Endothelial cell of umbilical vein (primary cell): Measurements from ENCODE around the gene TFDP1. TPM values are rescaled to one million over a fixed set of nuclear protein-coding genes. Genes with fewer than 3 reads are reported as not detected.

Source experiments
- BruUV-seq: library from RNA; stranded (reverse); fragments of 400-500 nt; replicated peaks from 2 replicates; lab custom pipeline; 2021; lab: Mats Ljungman, UMichigan
- CTCF ChIA-PET: fragments of 300-600, 350-600 bp; sonication (Branson Sonifier 250); formaldehyde crosslinking; loops from one replicate; lab custom pipeline; 2021; ENCODE audit warnings: antibody characterized with exemption, inconsistent platforms; lab: Charles Lee
- POLR2A ChIA-PET: fragments of 300-600, 350-600 bp; sonication (Branson Sonifier 250); formaldehyde crosslinking; loops from one replicate; lab custom pipeline; 2021; ENCODE audit warnings: antibody characterized with exemption, inconsistent platforms; lab: Charles Lee
- DNase-seq: peaks from one replicate; pipeline ENCODE4 v3.0.0-alpha.2; 2011; ENCODE audit warnings: low read depth, low spot score
- FAIRE-seq: peaks from 2 replicates; lab custom pipeline; 2011; peaks lifted over from hg19 to GRCh38; lab: Jason Lieb, UNC
- H2AFZ ChIP-seq: 2 replicates; pipeline ENCODE4 v1.6.0; 2012; ENCODE audit warnings: low read depth, low read length, control low read depth, inconsistent platforms
- H3K27ac ChIP-seq: 2 replicates; pipeline ENCODE4 v1.5.1; 2011; ENCODE audit warnings: low read depth, mild to moderate bottlenecking, control low read depth, low read length, moderate library complexity; ENCODE audit not compliant: insufficient read depth
- H3K27me3 ChIP-seq, 2 experiments: 2 replicates each; pipeline versions ENCODE4 v1.6.0 to v1.6.1; 2011; ENCODE audit warnings: low read length in 2 of 2, mixed read lengths in 1 of 2; ENCODE audit not compliant: control insufficient read depth in 2 of 2, insufficient read depth in 2 of 2
- H3K36me3 ChIP-seq, 2 experiments: 2 replicates in 1 of 2; 3 replicates in 1 of 2; pipeline ENCODE4 v1.5.1; 2011; ENCODE audit warnings: low read length in 2 of 2, mild to moderate bottlenecking in 1 of 2, moderate library complexity in 1 of 2; ENCODE audit not compliant: control insufficient read depth in 2 of 2, insufficient read depth in 2 of 2; ENCODE audit errors: extremely low read depth in 1 of 2
- H3K4me1 ChIP-seq: 3 replicates; pipeline ENCODE4 v1.5.1; 2011; ENCODE audit warnings: mild to moderate bottlenecking, low read length; ENCODE audit not compliant: control insufficient read depth, insufficient read depth; ENCODE audit errors: extremely low read depth
- H3K4me2 ChIP-seq: 2 replicates; pipeline ENCODE4 v1.6.1; 2011; ENCODE audit warnings: low read length, control low read depth, mixed read lengths; ENCODE audit not compliant: insufficient read depth
- H3K4me3 ChIP-seq, 3 experiments: fragments of 200-600 bp in 1 of 3; sonication (generic), shearing (Covaris generic) in 1 of 3; replicated peaks in 1 of 3; 2 replicates each; pipeline ENCODE4 v1.5.1; 2011 to 2016; ENCODE audit warnings: control low read depth in 3 of 3, low read length in 3 of 3, mild to moderate bottlenecking in 2 of 3, inconsistent platforms in 1 of 3, low read depth in 1 of 3, moderate library complexity in 1 of 3; ENCODE audit not compliant: insufficient read depth in 1 of 3
- H3K79me2 ChIP-seq: 2 replicates; pipeline ENCODE4 v1.6.0; 2012; ENCODE audit warnings: low read length, inconsistent platforms; ENCODE audit not compliant: control insufficient read depth, insufficient read depth
- H3K9ac ChIP-seq: replicated peaks from 2 replicates; pipeline ENCODE3; 2011; ENCODE audit warnings: low read length, control low read depth; ENCODE audit not compliant: insufficient read depth; ENCODE audit errors: extremely low read depth
- H3K9me1 ChIP-seq: replicated peaks from 3 replicates; pipeline ENCODE4 v1.6.0; 2011; ENCODE audit warnings: mild to moderate bottlenecking, low read length; ENCODE audit not compliant: control insufficient read depth, insufficient read depth; ENCODE audit errors: extremely low read depth
- H3K9me3 ChIP-seq: replicated peaks from 2 replicates; pipeline ENCODE4 v1.5.1; 2012; ENCODE audit warnings: low read length, inconsistent platforms; ENCODE audit not compliant: control insufficient read depth, insufficient read depth
- H4K20me1 ChIP-seq: replicated peaks from 2 replicates; pipeline ENCODE3; 2011; ENCODE audit warnings: mild to moderate bottlenecking, low read length; ENCODE audit not compliant: control insufficient read depth, insufficient read depth; ENCODE audit errors: extremely low read depth
- EZH2 ChIP-seq: IDR thresholded peaks from 2 replicates; pipeline ENCODE4 v1.6.1; 2012; ENCODE audit warnings: borderline replicate concordance, low read depth, mild to moderate bottlenecking, moderate library complexity, low read length, inconsistent platforms; ENCODE audit not compliant: severe bottlenecking
- FOS ChIP-seq: IDR thresholded peaks from 2 replicates; pipeline ENCODE4 v1.6.1; 2011; ENCODE audit warnings: mild to moderate bottlenecking, low read length, moderate library complexity, borderline replicate concordance; ENCODE audit not compliant: insufficient read depth
- GATA2 ChIP-seq: IDR thresholded peaks from 2 replicates; pipeline ENCODE4 v1.7.0; 2011; ENCODE audit warnings: low read depth, mild to moderate bottlenecking, moderate library complexity, mixed read lengths, low read length; ENCODE audit not compliant: insufficient read length, insufficient read depth
- JUN ChIP-seq: IDR thresholded peaks from 2 replicates; pipeline ENCODE4 v1.6.1; 2011; ENCODE audit warnings: borderline replicate concordance, low read depth; ENCODE audit not compliant: insufficient read length, insufficient read depth
- MYC ChIP-seq: IDR thresholded peaks from one replicate; pipeline ENCODE4 v1.6.1; 2011; ENCODE audit warnings: mild to moderate bottlenecking, low read depth, low read length
- POLR2A ChIP-seq: IDR thresholded peaks from 2 replicates; pipeline ENCODE4 v1.6.1; 2012; ENCODE audit warnings: low read depth, mild to moderate bottlenecking, control low read depth, low read length
- POLR2AphosphoS5 ChIP-seq: IDR thresholded peaks from 2 replicates; pipeline ENCODE4 v1.6.1; 2012; ENCODE audit warnings: low read depth, mild to moderate bottlenecking, control low read depth, low read length, moderate library complexity; ENCODE audit not compliant: insufficient read depth
- dilution Hi-C: fragments of 300-500 bp; cut with MboI; formaldehyde crosslinking; loops from one replicate; pipeline ENCODE4 v1.15.0; 2019; ENCODE audit warnings: low sequenced_read_pairs; ENCODE audit not compliant: extremely low pct_ligation_motif_present
- intact Hi-C: fragments of 100-400 bp; cut with micrococcal nuclease; formaldehyde crosslinking; loops from one replicate; pipeline ENCODE4 v1.10.0; 2022
- polyA plus RNA-seq, 4 experiments: library from polyadenylated mRNA; depleted of rRNA in 3 of 4; stranded (reverse) in 3 of 4; unstranded in 1 of 4; fragments of >200 nt; gene quantifications; 2 replicates each; pipeline versions ENCODE4 v1.2.1 to v1.2.3, GENCODE V29; 2011 to 2012; ENCODE audit warnings: missing spikeins in 1 of 4
- total RNA-seq: library from RNA; stranded (reverse); gene quantifications from 2 replicates; pipeline ENCODE4 v1.2.3, GENCODE V29; 2021
- TF ChIP-seq, protein P1 (sequence below): IDR thresholded peaks from 2 replicates; pipeline ENCODE4 v1.6.1; 2011; ENCODE audit not compliant: insufficient read depth, insufficient read length
- TF ChIP-seq, protein P2 (sequence below), 2 donors: IDR thresholded peaks; 1 replicate in 1 of 2; 2 replicates in 1 of 2; pipeline ENCODE4 v1.5.1; 2011; ENCODE audit warnings: low read length in 2 of 2, mild to moderate bottlenecking in 2 of 2, moderate library complexity in 2 of 2, control low read depth in 1 of 2, inconsistent platforms in 1 of 2, low read depth in 1 of 2; ENCODE audit not compliant: insufficient read depth in 1 of 2; ENCODE audit errors: extremely low read depth in 1 of 2

TFDP1 gene
- total and polyA plus RNA-seq, 2 donors (not counting 3 experiments of a cell fraction or from before 2014, with no cell fraction given): 64.3 to 137 TPM

DNA sequence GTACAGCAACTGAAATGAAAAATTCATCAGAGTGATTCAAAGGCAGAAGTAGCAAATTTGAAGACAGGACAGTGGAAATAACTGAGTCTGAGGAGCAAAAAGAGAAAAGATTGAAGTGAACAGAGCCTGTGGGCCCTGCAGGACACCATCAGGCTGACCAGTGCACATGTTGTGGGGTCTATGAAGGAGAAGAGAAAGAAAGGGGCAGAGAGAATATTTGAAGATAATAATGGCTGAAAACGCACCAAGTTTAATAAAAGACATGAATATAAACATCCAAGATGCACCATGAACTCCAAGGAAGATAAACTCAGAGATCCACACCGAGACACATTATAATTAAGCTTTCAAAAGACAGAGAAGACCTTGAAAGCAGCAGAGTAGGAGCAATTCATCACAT, 58.0 kb downstream of the TFDP1 start:
- Histone ChIP-seq H3K79me2 (no peaks in the 10 kb centered on the region), H3K9ac (no peak overlapping the region), H3K4me1 (peaks cover 4% of the 10 kb centered on the region), H3K9me3 (no peaks in the 10 kb centered on the region), H3K9me1 (no peaks in the 10 kb centered on the region), H2AFZ (no peak overlapping the region), H3K4me2 (no peak overlapping the region), H3K4me3 (no peak overlapping the region), H4K20me1 (no peaks in the 10 kb centered on the region), H3K36me3 (peaks cover 6 to 17% of the 10 kb centered on the region in 2 experiments), H3K27me3 (no peaks in the 10 kb centered on the region), H3K27ac (no peak overlapping the region)
- CTCF ChIA-PET: no interaction called here
- no TSS peak for BruUV-seq
- TF ChIP-seq GATA2: no peak
- TF ChIP-seq JUN: no peak
- TF ChIP-seq EZH2: no peak
- TF ChIP-seq POLR2A: no peak
- TF ChIP-seq, protein P1, sequence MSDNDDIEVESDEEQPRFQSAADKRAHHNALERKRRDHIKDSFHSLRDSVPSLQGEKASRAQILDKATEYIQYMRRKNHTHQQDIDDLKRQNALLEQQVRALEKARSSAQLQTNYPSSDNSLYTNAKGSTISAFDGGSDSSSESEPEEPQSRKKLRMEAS: no peak
- no peak for TF ChIP-seq FOS
- TF ChIP-seq POLR2AphosphoS5: no peak
- TF ChIP-seq, protein P2, sequence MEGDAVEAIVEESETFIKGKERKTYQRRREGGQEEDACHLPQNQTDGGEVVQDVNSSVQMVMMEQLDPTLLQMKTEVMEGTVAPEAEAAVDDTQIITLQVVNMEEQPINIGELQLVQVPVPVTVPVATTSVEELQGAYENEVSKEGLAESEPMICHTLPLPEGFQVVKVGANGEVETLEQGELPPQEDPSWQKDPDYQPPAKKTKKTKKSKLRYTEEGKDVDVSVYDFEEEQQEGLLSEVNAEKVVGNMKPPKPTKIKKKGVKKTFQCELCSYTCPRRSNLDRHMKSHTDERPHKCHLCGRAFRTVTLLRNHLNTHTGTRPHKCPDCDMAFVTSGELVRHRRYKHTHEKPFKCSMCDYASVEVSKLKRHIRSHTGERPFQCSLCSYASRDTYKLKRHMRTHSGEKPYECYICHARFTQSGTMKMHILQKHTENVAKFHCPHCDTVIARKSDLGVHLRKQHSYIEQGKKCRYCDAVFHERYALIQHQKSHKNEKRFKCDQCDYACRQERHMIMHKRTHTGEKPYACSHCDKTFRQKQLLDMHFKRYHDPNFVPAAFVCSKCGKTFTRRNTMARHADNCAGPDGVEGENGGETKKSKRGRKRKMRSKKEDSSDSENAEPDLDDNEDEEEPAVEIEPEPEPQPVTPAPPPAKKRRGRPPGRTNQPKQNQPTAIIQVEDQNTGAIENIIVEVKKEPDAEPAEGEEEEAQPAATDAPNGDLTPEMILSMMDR (IDR thresholded peaks at IDR 0.05; ENCODE audit: extremely low read depth in 1 of 2, insufficient read depth in 1 of 2, low read depth in 1 of 2, low read length in 2 of 2): no peak
- TF ChIP-seq MYC: no peak
- no peak for FAIRE-seq
- DNase-seq: no peak
- dilution Hi-C loops: no loop called here
- intact Hi-C loops: no loop called here
- POLR2A ChIA-PET: no interaction called here
